IPS DF 6.9 (cell line): ENCODE measurements around the gene HSF5.

ENCODE experiments used
- DNase-seq: peaks from one replicate; pipeline ENCODE4 v3.0.0-alpha.2; 2013; ENCODE audit warnings: low read depth, low spot score
- H3K27ac ChIP-seq: one replicate; pipeline ENCODE4 v1.5.1; 2013; ENCODE audit warnings: low read length, control low read depth
- H3K27me3 ChIP-seq: 2 replicates; pipeline ENCODE4 v1.6.1; 2013; ENCODE audit warnings: mild to moderate bottlenecking, low read length; ENCODE audit not compliant: control insufficient read depth, insufficient read depth
- H3K36me3 ChIP-seq: 2 replicates; pipeline ENCODE4 v1.6.1; 2013; ENCODE audit warnings: low read length; ENCODE audit not compliant: control insufficient read depth, insufficient read depth
- H3K4me1 ChIP-seq: 2 replicates; pipeline ENCODE4 v1.6.1; 2013; ENCODE audit warnings: low read length; ENCODE audit not compliant: control insufficient read depth, insufficient read depth
- H3K4me3 ChIP-seq: 2 replicates; pipeline ENCODE4 v1.5.1; 2013; ENCODE audit warnings: mild to moderate bottlenecking, low read length
- H3K9me3 ChIP-seq: 2 replicates; pipeline ENCODE4 v1.6.1; 2013; ENCODE audit warnings: low read length, inconsistent platforms; ENCODE audit not compliant: control insufficient read depth, insufficient read depth
- WGBS: extraction: QIAGEN DNeasy Blood & Tissue Kit; methylation state at CpG from one replicate; pipeline ENCODE4 v1.1.7; 2013; ENCODE audit warnings: mixed read lengths, missing lambda C conversion rate; ENCODE audit not compliant: insufficient read length, insufficient coverage; 5-methylcytosine and 5-hydroxymethylcytosine counted together

Gene HSF5

DNA sequence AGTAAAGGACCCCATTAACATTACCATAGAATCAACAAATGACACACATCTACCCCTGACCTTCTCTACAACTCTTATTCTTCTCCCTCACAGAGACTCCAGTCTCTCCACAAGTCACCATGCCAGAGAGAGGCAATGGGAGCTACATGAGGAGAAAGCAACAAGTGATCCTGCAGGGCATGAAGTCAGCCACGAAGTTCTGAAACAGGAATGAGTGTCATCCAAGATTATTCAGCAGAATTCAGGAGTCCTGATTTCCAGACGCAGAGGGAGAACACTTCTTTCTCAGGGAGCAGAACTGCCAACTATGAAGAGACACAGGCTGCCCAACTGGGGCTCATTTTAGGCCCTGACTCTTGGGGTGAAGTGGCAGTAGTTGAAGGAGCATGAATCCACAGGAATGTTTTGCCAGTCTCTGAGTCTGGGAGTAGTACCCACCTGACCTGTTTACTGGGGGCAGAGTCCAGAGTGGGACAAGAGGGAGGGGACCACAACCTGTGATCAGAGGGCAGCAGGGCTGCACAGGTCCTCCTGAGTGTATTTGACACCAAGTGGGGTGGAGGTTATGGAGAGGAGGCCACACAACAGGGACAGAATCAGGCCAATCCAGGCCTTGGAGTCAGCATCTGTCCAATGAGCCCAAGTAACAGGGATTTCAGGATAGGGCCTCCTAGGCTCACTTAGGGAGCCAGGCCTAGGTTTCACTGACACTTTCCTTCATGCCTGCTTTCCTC lies 28.6 kb upstream of the HSF5 start:
- WGBS: no CpG with 5 or more reads among the region's 2 CpGs
- Histone ChIP-seq H3K27ac (no peak overlapping the region), H3K4me1 (peaks cover 4% of the 10 kb centered on the region; the same call in 1 of the 2 replicates)

DNA sequence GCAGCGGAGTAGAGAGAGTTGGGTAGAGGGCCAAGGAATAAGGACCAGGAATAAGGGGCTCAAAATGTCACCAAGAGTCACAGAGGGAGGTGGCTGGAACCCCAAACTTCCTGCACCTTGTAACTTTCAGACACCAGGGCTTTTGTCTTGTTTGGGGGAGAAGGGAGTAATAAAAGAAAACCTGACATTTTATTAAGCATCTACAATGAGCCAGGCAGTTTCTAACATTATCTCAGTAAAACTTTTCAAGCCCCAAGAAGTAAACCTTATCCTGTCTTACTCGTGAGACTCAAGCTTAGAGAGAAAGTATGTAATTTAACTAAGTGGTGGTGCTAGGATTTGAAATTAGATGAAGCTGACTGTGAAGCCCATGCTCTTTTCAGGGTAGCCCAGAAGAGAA lies 27.1 kb upstream of the HSF5 start:
- no peaks in the 10 kb centered on the region for H3K27me3 ChIP-seq
- WGBS: no CpG with 5 or more reads among the region's 2 CpGs
- H3K9me3 ChIP-seq: no peaks in the 10 kb centered on the region
- H3K27ac ChIP-seq: no peak overlapping the region
- peaks cover 9% of the 10 kb centered on the region; the same call in 1 of the 2 replicates for H3K36me3 ChIP-seq
- H3K4me1 ChIP-seq: peaks cover 4% of the 10 kb centered on the region; the same call in 1 of the 2 replicates
- H3K4me3 ChIP-seq: no peak overlapping the region
- DNase-seq: no peak

More for the DNA sequence above, 28.6 kb upstream of the HSF5 start:
- Histone ChIP-seq H3K27me3 (no peaks in the 10 kb centered on the region), H3K9me3 (no peaks in the 10 kb centered on the region), H3K4me3 (peak overlapping the region; percentile 61; the same call in 1 of the 2 replicates), H3K36me3 (0 out of 2 replicates have a peak, but pooled peaks cover 2% of the 10 kb centered on the region)
- no peak for DNase-seq

DNA sequence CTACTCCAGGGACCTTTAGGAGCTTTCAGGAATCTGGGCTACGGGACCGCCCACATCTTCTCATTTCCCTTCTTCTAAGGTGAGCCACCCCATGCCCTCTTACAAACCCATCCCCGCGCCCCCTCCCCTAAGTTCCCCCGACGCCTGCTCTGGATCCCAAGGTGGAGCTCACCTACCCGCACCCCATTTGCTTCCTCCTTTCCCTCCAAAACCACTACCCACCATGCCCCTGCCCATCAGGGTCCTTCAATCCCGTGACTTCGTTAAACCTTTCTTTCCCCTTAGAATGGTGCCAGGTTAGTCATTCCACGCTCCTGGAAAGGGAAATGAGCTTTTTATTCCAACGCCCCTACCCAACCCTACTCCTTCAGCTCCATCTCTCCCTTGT lies 26.6 kb upstream of the HSF5 start:
- WGBS: no CpG with 5 or more reads among the region's 11 CpGs
- Histone ChIP-seq H3K4me1 (peaks cover 4% of the 10 kb centered on the region; the same call in 1 of the 2 replicates), H3K36me3 (peaks cover 12% of the 10 kb centered on the region; the same call in 1 of the 2 replicates), H3K27ac (no peak overlapping the region), H3K4me3 (no peak overlapping the region; the same call in 1 of the 2 replicates), H3K9me3 (no peaks in the 10 kb centered on the region), H3K27me3 (no peaks in the 10 kb centered on the region)
- DNase-seq: no peak

DNA sequence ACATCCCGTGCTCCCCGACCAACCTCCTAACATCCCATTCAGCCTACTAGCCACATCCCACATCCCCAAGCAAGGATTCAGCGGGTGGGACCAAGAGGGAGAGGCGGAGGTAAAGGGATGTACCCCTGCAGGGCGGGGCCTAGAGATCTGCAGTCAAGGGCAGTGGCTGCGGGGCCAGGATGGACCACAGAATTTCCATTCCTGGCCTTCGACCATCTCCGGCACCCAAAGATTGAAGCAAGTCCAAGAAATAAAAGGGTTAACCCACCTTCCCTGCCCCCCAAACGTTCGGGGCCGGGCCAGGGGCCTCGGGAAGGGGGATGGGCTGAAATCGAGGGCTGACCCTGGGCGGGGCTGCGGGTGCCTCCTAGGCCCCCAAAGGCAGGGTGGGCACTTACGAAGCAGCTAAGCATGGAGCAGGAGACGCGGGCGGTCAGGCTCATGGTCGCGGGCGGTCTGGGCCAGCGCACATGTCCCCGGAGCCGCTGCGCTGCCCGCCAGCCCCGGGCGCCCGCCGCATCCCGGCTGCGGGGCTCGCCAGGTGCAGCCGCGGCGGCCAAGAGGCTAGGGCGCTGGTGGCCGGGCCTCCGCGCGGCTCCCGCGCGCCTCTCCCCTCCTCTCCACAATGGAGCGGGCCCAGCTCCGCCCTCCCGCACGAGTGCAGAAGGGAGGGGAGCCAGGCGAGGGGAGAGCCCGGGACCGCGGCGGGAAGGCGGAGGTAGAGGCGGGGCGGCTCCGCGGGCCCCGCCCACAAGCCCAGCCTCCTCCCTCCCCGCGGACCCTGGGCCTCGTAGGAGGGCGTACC lies 26.0 kb upstream of the HSF5 start, which contains the start of gene MTMR4:
Gene MTMR4 (minus strand): TSS at position 674 of the 805 bp plus-strand sequence. CDS start 231 bp downstream, at position 443.
- H3K9me3 ChIP-seq: no peaks in the 10 kb centered on the region
- peak within 1 kb of the TSS; percentile 85 for H3K4me3 ChIP-seq
- no CpG with 5 or more reads among the region's 64 CpGs for WGBS
- H3K36me3 ChIP-seq: peaks cover 15% of the 10 kb centered on the region; the same call in 1 of the 2 replicates
- no peak within 1 kb of the TSS for H3K27ac ChIP-seq
- peaks cover 4% of the 10 kb centered on the region; the same call in 1 of the 2 replicates for H3K4me1 ChIP-seq
- peak; percentile 70 for DNase-seq
- H3K27me3 ChIP-seq: no peaks in the 10 kb centered on the region

DNA sequence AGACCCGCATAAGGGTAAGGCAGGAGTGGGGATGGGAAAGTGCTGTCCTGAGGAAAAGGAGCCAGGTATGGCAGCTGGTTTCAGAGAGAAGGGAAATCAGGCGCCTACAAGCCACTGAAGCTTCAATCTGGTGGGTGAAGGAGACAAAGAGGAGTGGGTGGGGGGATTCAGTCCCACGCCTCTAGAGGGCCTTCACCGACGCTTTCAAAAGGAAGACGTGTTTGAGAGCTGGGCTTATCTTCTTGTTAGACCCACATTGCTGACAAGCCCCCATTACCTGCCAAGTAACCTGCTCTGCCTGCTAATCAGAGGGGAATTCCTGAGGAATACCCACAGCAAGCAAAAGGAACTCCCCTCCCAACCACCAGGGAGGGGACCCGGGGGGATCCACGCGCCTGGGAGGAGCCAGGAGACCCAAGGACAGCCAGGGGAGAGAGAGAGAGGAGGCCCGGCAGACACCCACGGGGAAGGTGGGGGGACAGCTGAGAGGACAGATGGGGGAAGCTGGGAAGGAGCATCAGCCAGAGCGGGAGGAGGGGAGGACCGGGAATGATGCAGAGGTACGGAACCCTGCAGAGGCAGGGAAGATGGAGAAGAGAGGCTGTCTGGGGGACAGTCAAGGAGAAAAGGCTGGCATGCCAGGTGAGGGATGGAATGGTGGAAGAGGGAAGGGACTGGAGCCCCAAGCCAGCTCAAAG lies 25.2 kb upstream of the HSF5 start:
- peaks cover 20% of the 10 kb centered on the region for H3K36me3 ChIP-seq
- H3K27me3 ChIP-seq: no peaks in the 10 kb centered on the region
- no peak for DNase-seq
- no peaks in the 10 kb centered on the region for H3K9me3 ChIP-seq
- WGBS: no CpG with 5 or more reads among the region's 14 CpGs
- peak overlapping the region; percentile 85; the same call in 1 of the 2 replicates for H3K4me3 ChIP-seq
- H3K27ac ChIP-seq: no peak overlapping the region
- peaks cover 4% of the 10 kb centered on the region; the same call in 1 of the 2 replicates for H3K4me1 ChIP-seq

DNA sequence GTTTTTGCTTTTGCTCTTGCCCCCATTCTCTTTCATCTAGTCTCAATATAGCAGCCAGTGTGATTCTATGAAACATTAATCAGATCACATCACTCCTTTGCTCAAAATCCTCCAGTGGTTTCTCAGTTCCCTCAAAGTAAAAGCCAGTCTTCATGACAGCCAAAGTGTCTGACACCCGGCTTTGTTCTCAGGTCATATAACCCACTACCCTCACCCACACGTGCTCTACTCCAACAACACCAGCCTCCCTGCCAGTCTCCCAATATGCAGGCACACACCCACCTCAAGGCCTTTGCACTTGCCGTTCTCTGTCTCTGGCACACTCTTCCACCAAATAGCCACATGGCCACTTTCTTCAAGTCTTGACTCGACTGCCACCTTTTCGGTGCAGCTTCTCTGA lies 21.9 kb upstream of the HSF5 start:
- no peak for DNase-seq
- Histone ChIP-seq H3K9me3 (no peaks in the 10 kb centered on the region), H3K27ac (no peak overlapping the region), H3K27me3 (no peaks in the 10 kb centered on the region), H3K4me3 (no peak overlapping the region), H3K36me3 (peaks cover 32% of the 10 kb centered on the region), H3K4me1 (no peaks in the 10 kb centered on the region)
- WGBS: no CpG with 5 or more reads among the region's 5 CpGs

DNA sequence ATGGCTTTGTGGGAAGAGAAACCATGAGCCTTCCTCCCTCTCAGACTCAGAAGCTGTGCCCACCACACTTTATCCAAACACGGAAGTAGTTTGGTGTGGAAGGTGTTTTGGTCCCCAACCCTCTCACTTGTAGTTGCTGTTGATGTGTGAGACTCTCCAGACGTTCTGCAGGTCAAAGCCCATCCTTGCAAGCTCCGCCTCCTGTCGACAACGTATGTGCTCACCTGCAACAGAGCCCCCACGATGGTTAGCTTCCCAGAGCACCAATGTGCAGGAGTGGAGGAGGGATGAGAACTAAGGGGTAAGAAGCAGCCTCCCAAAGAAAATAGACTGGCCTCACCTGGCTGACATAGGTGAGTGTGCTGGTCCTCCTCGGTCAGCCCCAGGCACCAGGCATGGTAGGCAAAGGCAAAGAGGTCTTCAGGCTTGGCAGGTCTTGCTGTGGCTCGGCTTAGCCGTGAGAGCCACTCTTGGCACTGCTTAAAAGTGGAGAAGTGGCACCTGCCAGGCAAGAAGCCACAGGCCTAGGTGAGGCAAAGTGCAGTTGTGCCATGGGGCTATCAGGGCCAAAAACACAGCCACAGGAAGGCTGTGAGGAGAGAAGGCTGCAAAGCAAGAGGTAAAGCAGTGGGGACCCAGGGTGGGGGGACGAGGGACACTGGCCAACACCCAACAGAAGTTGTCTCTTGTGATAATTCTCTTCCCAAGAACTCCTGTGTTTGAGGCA lies 20.3 kb upstream of the HSF5 start:
- no CpG with 5 or more reads among the region's 10 CpGs for WGBS
- DNase-seq: no peak
- H3K27me3 ChIP-seq: no peaks in the 10 kb centered on the region
- no peaks in the 10 kb centered on the region for H3K9me3 ChIP-seq
- no peak overlapping the region for H3K4me3 ChIP-seq
- H3K4me1 ChIP-seq: no peaks in the 10 kb centered on the region
- peaks cover 42% of the 10 kb centered on the region for H3K36me3 ChIP-seq
- no peak overlapping the region for H3K27ac ChIP-seq

DNA sequence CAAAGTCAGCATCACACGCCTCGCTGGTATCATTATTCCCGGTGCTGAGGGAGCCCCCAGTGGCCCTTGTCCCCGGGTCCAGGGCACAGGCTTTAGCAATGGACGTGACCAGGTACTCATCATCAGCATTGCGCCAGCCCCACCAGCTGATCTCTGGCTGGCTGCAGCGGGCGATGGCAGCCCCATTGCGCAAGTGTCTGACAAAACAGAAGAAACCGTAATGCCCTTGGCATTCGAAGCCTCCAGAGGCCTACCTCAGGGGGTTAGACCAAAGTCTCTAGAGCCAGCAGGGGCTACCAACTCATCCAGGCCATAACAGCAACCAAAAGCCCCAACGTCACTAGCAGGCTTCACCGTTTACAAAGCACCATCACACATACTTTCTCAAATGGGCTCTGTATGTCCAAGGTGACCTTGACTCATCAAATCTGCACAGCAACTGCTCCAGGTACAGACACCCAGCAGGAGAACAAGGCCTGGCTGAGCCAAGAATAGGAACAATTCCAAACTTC lies 19.0 kb upstream of the HSF5 start:
- DNase-seq: no peak
- Histone ChIP-seq H3K9me3 (no peaks in the 10 kb centered on the region), H3K27ac (no peak overlapping the region), H3K36me3 (peaks cover 44% of the 10 kb centered on the region), H3K4me3 (no peak overlapping the region), H3K27me3 (no peaks in the 10 kb centered on the region), H3K4me1 (no peaks in the 10 kb centered on the region)
- no CpG with 5 or more reads among the region's 13 CpGs for WGBS

DNA sequence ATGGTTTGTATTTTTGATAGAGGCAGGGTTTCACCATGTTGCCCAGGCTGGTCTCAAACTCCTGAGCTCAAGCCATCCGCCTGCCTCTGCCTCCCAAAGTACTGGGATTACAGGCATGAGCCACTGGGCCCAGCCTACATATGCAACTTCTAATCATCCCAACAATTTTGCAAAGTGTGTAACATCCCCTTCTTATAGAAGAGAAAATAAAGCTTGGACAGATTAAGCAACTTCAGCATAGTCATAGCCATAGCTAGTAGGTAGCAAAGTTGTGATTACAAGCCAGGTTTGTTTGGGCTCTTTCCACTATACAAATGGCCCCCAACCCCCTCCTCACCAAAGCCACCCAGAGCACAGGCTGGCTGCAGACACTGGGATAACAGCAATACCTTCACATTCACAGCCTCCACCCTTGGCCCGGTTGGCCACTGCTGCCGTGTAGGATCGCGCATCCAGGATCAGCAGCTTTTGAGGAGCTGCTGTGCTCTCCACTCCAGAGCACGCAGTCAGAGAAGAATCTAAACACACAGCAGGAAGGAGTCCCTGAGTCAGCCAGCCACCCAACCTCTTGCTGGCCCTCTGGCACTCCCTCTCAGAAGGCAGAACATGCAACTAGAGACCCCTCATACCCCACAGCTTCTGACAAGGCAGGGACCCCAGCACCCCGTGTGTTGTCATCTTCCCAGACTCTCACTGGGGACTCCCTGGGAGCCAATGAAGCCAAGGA lies 18.3 kb upstream of the HSF5 start:
- no peak overlapping the region for H3K27ac ChIP-seq
- peaks cover 42% of the 10 kb centered on the region for H3K36me3 ChIP-seq
- no CpG with 5 or more reads among the region's 7 CpGs for WGBS
- no peaks in the 10 kb centered on the region for H3K27me3 ChIP-seq
- no peak overlapping the region for H3K4me3 ChIP-seq
- no peak for DNase-seq
- H3K9me3 ChIP-seq: no peaks in the 10 kb centered on the region
- H3K4me1 ChIP-seq: no peaks in the 10 kb centered on the region
